DOHH2 (cell line): ENCODE results near the gene TXNRD2.

ENCODE experiments used
- H3F3A ChIP-seq: fragments of 200-600 bp; sonication (generic), shearing (Covaris generic); 2 replicates; pipeline ENCODE4 v1.6.0; 2016; ENCODE audit warnings: antibody characterized with exemption, mild to moderate bottlenecking; ENCODE audit not compliant: control insufficient read depth, insufficient read depth
- H3K27ac ChIP-seq: fragments of 200-600 bp; sonication (generic); 2 replicates; pipeline ENCODE4 v1.5.1; 2014; ENCODE audit warnings: low read depth, mild to moderate bottlenecking, low read length, moderate library complexity
- H3K27me3 ChIP-seq: fragments of 200-600 bp; sonication (generic); 2 replicates; pipeline ENCODE4 v1.6.1; 2014; ENCODE audit warnings: mild to moderate bottlenecking, low read length, mixed read lengths; ENCODE audit not compliant: control insufficient read depth
- H3K36me3 ChIP-seq: fragments of 200-600 bp; sonication (generic); 2 replicates; pipeline ENCODE4 v1.6.1; 2014; ENCODE audit warnings: mild to moderate bottlenecking, low read length, moderate library complexity, mixed read lengths; ENCODE audit not compliant: control insufficient read depth
- H3K4me1 ChIP-seq: fragments of 200-600 bp; sonication (generic); 2 replicates; pipeline ENCODE4 v1.6.1; 2014; ENCODE audit warnings: mild to moderate bottlenecking, low read length, mixed read lengths; ENCODE audit not compliant: control insufficient read depth
- H3K4me2 ChIP-seq: fragments of 200-600 bp; sonication (generic); 2 replicates; pipeline ENCODE4 v1.6.0; 2014; ENCODE audit warnings: mild to moderate bottlenecking, low read length, moderate library complexity
- H3K4me3 ChIP-seq: fragments of 200-600 bp; sonication (generic); 2 replicates; pipeline ENCODE4 v1.5.1; 2014; ENCODE audit warnings: mild to moderate bottlenecking, low read length, mixed read lengths
- H3K79me2 ChIP-seq: fragments of 200-600 bp; sonication (generic); 2 replicates; pipeline ENCODE4 v1.6.1; 2014; ENCODE audit warnings: mild to moderate bottlenecking, low read length, mixed read lengths; ENCODE audit not compliant: control insufficient read depth
- H3K9me2 ChIP-seq: fragments of 200-600 bp; sonication (generic); replicated peaks from 2 replicates; pipeline ENCODE4 v1.6.1; 2014; ENCODE audit warnings: mild to moderate bottlenecking, low read length, mixed read lengths; ENCODE audit not compliant: control insufficient read depth
- H3K9me3 ChIP-seq: fragments of 200-600 bp; sonication (generic); 2 replicates; pipeline ENCODE4 v1.6.1; 2014; ENCODE audit warnings: antibody characterized with exemption, low read length, mixed read lengths; ENCODE audit not compliant: control insufficient read depth, insufficient read depth
- H4K20me1 ChIP-seq: fragments of 200-600 bp; sonication (generic); 2 replicates; pipeline ENCODE4 v1.6.0; 2014; ENCODE audit warnings: low read depth, mild to moderate bottlenecking, antibody characterized with exemption, low read length, moderate library complexity; ENCODE audit not compliant: control insufficient read depth, insufficient read depth
- CTCF ChIP-seq: fragments of 200-600 bp; sonication (generic); IDR thresholded peaks from one replicate; pipeline ENCODE4 v1.5.1; 2014; ENCODE audit warnings: antibody characterized with exemption, mild to moderate bottlenecking, low read depth, low read length; ENCODE audit not compliant: poor library complexity, severe bottlenecking
- EZH2phosphoT487 ChIP-seq: fragments of 200-600 bp; sonication (generic); IDR thresholded peaks from 2 replicates; pipeline ENCODE4 v1.6.1; 2017; ENCODE audit warnings: borderline replicate concordance, mild to moderate bottlenecking, antibody characterized with exemption, low read length, moderate library complexity, mixed read lengths

TXNRD2 gene

GRCh38 chr22:19879643-19879991, 62.0 kb downstream of the TXNRD2 start:
- Histone ChIP-seq H3K4me3 (no peak overlapping the region), H3K4me2 (no peak overlapping the region)

GRCh38 chr22:19879246-19879570, 62.4 kb downstream of the TXNRD2 start:
- Histone ChIP-seq H3K27me3 (no peaks in the 10 kb centered on the region), H3K4me2 (no peak overlapping the region), H3K4me3 (no peak overlapping the region), H3F3A (no peaks in the 10 kb centered on the region), H3K4me1 (no peaks in the 10 kb centered on the region), H3K9me2 (no peaks in the 10 kb centered on the region), H3K27ac (no peak overlapping the region), H3K79me2 (no peaks in the 10 kb centered on the region), H3K36me3 (no peaks in the 10 kb centered on the region), H4K20me1 (no peaks in the 10 kb centered on the region), H3K9me3 (no peaks in the 10 kb centered on the region)
- no peak for TF ChIP-seq CTCF
- TF ChIP-seq EZH2phosphoT487, result no peak

More at GRCh38 chr22:19879643-19879991, 62.0 kb downstream of the TXNRD2 start:
- no peaks in the 10 kb centered on the region for H3F3A ChIP-seq
- H3K9me3 ChIP-seq, result no peaks in the 10 kb centered on the region
- H3K27ac ChIP-seq, result no peak overlapping the region
- no peaks in the 10 kb centered on the region for H3K79me2 ChIP-seq
- no peak for TF ChIP-seq CTCF
- no peaks in the 10 kb centered on the region for H3K9me2 ChIP-seq
- no peaks in the 10 kb centered on the region for H4K20me1 ChIP-seq
- H3K4me1 ChIP-seq, result no peaks in the 10 kb centered on the region
- no peaks in the 10 kb centered on the region for H3K27me3 ChIP-seq
- no peaks in the 10 kb centered on the region for H3K36me3 ChIP-seq

GRCh38 chr22:19878461-19879245, 63.0 kb downstream of the TXNRD2 start:
- H3K4me3 ChIP-seq, result no peak overlapping the region
- no peaks in the 10 kb centered on the region for H3K27me3 ChIP-seq
- TF ChIP-seq EZH2phosphoT487 (no peak), CTCF (no peak)
- no peaks in the 10 kb centered on the region for H3K4me1 ChIP-seq
- H3F3A ChIP-seq, result no peaks in the 10 kb centered on the region
- H3K36me3 ChIP-seq, result no peaks in the 10 kb centered on the region
- H3K4me2 ChIP-seq, result no peak overlapping the region
- H3K9me3 ChIP-seq, result no peaks in the 10 kb centered on the region
- no peaks in the 10 kb centered on the region for H4K20me1 ChIP-seq
- H3K27ac ChIP-seq, result no peak overlapping the region
- no peaks in the 10 kb centered on the region for H3K79me2 ChIP-seq
- no peaks in the 10 kb centered on the region for H3K9me2 ChIP-seq
